ENCODE results near the gene SPIRE2.

SPIRE2 gene

DNA sequence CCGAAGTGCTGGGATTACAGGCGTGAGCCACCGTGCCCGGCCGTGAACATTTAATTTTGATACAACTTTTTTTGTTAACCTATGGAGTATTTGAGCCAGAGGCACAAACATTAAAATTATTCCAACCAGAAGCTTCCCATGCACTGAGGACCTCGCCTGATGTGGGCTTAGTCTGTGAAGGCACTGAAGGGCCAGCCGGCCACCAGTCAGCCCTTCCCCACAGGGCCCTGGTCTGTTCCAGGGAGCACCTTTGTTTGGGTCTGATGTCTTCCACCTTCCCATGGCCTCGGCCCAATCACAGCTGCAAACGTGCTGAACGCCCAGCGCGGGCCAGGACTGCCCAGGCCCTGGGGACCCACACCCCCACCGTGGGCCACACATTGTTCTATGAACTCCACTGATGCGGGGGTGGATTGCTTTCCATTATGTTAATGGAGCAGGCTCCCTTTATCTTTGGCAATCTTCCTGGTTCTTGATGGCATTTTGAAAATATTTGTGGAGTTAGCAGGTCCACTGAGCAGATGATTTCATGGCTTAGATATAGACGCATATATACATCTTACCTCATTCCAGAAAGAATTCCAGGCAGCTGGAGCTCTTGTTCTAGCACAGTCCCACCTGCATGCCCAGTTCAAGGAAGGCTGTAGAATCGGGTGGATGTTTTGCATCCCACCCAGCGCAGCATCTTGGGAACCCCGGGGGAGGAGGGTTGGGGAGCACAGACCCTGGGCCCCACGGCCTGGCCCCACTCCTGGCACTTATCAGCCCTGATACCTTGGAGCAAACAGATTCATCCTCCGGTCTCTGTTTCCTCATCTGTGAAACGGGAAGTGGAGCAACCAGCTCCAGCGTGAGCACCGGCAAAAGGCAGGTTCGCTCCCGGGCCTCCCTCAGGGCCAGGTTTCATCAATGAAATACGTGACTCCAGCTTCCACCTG is 14.5 kb downstream of the SPIRE2 start:
- peak; percentile 92 for DNase-seq

DNA sequence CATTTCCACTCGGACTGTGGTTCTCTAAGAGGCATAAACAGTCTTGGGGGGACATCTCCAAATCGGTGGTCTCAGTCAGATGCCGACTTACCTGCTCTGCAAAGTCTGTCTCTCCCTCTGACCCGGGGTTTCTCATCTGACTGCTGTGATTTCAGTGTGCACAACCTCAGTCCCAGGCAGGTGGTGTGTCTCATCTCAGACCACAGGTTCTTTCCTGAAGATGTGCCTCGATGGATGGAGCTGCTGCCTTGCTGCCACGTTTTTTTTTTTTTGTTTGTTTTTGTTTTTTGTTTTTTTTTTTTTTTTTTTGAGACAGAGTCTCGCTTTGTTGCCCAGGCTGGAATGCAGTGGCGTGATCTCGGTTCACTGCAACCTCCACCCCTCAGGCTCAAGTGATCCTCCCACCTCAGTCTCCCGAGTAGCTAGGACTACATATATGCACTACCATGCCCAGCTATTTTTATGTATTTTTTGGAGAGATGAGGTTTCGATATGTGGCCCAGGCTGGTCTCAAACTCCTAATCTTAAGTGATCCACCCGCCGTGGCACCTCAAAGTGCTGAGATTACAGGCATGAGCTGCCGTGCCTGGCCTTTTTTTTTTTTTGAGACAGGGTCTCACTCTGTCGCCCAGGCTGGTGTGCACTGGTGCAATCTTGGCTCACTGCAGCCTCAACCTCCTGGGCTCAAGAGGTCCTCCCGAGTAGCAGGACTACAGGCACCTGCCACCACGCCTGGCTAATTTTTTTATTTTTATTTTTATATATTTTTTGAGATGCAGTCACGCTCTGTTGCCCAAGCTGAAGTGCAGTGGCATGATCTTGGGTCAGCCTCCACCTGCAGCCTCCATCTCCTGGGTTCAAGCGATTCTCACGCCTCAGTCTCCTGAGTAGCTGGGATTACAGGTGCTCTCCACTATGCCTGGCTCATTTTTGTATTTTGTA is 15.4 kb downstream of the SPIRE2 start:
- DNase-seq, result no peak

DNA sequence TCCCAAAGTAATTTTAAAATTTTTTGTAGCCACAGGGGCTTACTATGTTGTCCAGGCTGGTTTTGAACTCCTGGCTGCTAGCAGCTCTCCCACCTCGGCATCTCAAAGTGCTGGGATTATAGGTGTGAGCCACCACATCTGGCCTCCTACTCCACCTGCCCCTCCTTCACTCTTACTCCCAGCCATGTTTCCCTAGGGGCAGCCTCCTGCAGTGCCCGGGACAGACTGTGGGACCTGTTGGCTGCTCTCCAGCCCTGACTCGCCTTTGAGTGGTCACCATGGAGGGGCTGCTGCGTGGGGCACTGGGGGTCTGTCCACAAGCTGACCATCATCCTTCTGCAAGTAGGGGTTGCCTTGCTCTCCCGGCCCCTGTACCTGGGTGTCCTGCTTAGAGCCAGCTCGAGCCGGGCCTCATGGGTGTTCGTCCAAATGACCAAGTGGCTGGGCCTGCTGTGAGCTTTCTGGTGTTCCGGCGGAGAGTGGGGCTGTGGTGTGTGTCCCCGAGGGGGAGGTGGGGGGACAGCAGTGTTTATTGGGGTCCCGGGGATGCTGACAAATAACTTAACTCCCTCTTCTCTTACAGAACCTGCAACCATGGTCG is 16.6 kb downstream of the SPIRE2 start:
- no peak for DNase-seq

DNA sequence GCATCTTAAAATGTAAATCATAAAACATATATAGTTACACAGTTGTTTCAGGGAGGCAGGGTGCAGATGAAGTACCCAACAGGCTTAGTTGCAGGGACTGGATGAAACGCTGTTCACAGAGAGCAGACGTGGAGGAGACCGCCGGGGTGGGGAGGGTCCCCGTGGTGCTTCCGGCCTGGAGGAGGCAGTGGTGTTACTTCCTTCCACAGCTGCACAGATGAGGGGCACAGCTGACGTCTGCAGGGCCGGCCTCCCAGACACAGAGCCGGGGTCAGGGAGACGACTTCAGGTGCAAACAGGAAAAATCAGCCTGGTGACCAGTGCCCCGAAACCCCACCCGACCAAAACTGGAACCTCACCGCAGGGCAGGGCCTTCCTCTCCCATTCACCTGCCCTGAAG is 17.1 kb downstream of the SPIRE2 start:
- no peak for DNase-seq

GRCh38 chr16:89847051-89847939 is 19.0 kb downstream of the SPIRE2 start:
- no peak for DNase-seq

DNA sequence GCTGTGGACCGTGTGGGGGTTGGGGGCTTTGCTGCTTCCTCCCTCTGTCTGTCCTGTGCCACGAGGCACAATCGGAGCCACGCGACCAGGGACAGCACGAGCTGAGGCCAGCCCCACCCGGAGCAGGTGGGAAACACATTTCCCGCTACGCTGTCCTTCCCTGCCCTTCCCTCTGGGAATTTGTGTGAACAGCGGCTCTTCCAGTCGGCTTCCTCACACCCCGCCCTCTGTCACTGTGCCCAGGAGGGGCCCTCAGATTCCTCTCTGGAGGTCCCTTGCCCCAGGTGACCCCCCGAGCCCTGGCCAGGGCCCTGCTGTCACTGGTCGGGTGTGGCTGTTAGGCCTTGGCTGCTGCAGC is 19.6 kb downstream of the SPIRE2 start:
- DNase-seq, result no peak

GRCh38 chr16:89848974-89849373 is 20.7 kb downstream of the SPIRE2 start:
- no peak for DNase-seq

DNA sequence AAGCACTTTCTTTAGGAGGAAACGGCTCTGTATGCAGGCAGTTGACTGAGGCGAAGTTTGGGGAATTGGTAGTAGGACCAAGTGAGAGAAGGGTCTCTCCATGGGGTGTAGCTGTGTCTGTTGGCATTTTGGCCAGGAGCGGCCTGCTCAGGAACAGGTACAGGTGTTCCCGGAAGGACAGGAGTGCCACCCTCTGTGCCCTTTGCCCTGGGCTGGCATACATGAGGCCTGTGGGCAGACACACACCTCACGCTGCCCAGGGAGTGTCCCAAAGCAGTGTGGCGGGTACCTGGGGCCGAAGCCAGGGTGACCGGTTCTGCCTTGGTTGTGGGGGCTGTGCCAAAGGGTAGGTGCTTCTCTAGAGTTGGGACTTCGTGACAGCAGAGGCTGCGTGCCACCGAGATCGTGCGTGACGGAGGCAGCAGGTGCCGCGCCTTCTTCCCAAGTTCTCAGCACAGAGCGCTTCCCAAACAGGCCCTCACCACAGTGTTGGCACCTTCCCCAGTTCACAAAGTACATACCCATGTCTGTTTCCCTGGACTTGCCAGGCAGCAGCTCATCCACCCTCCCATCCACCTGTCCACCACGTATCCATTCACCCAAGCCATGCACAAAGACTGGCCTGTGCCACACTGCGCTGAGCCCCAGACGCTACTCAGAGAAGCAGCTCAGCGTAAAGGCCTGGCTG is 25.2 kb downstream of the SPIRE2 start:
- DNase-seq, result no peak

DNA sequence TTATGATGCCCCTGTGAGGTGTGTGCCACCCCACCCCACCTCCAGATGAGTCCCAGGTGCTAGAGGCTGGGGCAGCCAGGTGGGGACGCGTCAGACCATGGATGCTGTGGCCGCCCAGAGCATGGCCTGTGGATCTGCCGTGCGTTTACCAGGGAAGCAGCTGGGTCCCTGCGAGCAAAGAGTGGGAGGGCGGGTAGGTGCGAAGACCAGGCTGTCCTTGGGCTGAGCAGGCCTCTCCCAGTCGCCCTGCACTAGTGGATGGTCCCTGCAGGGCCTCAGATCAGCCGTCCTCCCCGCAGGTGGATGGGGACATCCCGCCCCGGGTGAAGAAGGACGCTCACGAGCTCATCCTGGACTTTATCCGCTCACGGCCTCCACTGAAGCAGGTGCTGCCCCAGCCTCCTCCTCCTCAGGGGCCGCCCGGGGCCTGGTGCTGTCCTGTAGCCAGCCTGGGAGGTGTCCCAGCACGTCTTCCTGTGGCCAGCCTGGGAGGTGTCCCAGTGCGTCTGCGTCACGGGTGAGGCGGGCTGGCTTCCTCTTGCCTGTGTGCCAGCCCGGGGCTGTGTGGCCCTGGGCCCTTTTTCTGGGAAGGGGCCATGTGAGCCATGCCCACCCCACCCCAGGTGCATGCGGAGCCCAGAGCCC is 27.1 kb downstream of the SPIRE2 start:
- no peak for DNase-seq

GRCh38 chr16:89855986-89856385 is 27.7 kb downstream of the SPIRE2 start:
- DNase-seq, result no peak

GRCh38 chr16:89858973-89859614 is 30.8 kb downstream of the SPIRE2 start:
- DNase-seq, result no peak

DNA sequence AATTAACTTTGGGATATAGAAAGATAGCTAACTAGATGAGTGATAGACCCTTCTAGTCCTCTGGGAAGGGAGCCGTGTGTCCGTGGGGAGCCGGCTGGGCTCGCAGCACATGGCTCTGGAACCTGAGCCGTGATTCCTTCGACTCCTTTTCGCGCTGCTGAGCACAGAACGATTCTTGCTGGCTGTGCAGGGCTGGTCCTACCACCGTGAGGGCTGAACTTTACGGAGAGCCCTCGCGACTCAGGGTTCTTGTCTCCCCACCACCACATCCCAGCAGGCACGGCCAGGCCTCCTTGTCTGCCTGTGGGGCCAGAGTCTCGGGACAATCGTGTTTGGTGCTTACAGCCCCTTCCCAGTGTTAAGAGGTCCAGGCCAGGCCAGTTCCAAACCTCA is 31.3 kb downstream of the SPIRE2 start:
- DNase-seq, result no peak

DNA sequence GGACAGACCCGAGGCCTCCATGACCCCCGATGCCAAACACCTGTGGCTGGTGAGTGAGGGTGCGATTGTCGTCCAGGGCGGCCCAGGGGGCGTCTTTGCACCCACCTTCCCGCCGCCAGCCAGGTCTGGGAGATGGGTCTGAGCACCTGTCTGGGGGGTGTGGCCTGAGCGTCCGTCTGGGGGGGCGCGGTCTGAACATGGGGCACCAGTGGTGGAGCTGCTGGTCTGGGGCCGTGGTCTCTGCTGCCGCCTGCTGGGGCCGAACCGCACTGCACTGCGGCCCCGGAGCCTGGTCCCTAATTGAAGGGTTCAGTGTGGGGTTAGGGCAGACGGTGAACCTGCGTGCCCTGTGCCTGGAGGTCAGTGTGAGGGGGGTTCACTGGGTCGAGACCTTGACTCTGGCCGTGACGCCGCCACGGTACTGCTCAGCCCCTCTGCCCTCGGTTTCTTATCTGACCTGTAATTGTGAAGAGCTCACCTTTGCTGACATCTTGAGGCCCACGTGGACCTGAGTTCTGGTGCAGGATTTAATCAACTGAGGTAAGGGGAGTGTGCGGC is 32.6 kb downstream of the SPIRE2 start:
- peak; percentile 56 for DNase-seq

GRCh38 chr16:89861648-89862047 is 33.4 kb downstream of the SPIRE2 start:
- DNase-seq, result no peak

DNA sequence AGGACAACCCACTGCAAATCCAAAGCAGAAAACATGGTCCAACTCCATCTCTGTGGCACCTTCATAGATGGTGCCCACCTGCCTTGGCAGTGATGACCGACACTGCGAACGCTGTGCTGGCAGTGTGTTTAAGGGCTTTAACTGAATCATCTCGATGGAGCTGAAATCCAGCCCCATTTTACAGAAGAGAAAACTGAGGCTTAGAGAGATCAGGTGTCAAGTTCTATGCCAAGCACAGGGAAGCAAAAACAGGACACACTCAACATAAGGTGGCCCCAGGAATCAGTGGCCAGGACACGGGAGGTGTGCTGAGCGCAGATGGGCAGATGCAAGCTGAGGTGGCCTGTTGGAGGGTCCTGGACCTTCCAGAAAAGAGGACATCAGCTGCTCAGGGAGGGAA is 34.5 kb downstream of the SPIRE2 start:
- DNase-seq, result no peak

DNA sequence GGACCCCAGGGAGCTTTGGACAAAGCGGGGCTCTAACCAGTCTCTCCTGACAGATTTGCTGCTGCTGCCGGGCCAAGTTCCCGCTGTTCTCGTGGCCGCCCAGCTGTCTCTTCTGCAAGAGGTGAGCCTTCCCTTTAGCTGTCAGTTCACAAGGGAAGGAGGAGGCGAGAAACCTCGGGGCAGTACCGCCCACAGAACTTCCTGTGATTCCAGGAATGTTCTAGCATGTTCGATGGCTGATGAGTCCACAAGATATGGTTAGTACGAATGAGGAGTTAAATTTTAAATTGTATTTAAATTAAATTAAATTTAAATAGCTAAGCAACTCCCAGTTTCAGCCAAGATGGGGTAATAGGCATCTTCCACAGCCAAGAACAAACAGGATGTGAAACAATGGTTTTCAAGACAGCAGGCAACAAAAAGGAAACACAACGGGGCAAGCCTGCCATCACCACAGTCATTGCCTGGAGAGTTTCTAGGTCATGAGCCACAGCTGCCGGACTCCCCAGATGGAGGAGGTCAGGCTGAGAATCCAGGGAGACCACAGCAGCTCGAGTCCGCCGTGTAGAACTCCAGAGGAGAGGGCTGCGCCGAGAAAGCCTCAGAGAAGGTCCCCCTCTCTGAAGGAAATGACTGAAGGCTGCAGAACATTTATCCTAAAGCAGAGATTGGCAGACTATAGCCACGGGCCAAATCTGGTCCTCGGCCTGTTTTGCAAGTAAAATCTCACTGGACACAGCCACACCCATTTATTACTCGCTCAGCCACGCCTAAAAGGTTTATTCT is 35.7 kb downstream of the SPIRE2 start:
- peak; percentile 13 for DNase-seq

GRCh38 chr16:89864527-89864820 is 36.2 kb downstream of the SPIRE2 start:
- peak; percentile 37 for DNase-seq

GRCh38 chr16:89867918-89868317 is 39.6 kb downstream of the SPIRE2 start:
- no peak for DNase-seq

DNA sequence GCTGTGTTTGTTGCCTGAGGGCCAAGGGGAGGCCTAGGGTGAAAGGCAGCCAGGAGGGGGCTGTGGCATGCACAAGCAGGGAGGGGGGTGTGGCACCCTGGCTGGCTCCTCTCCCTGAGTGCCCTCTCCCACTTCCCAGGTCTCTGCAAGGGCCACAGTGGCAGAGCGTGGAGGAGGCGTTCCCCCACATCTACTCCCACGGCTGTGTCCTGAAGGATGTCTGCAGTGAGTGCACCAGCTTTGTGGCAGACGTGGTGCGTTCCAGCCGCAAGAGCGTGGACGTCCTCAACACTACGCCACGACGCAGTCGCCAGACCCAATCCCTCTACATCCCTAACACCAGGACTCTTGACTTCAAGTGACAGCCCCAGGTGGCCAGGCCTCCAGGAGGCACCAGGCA is 41.6 kb downstream of the SPIRE2 start:
- DNase-seq, result no peak

- DNase-seq, result no peak
Observed at GRCh38 chr16:89870440-89870839, 42.2 kb downstream of the SPIRE2 start.
